Central memory CD8-positive, alpha-beta T cell (primary cell): ENCODE measurements around the gene TMEM131.
"Not testable (repeated sequence)": the region's sequence is repeated elsewhere in the genome, so short reads cannot be mapped to it uniquely, and the experiment has no call there.

Source experiments
- ATAC-seq: fragments of 150-1000 bp; cut with Tn5 transposase; replicated peaks from 2 replicates; pipeline ENCODE4 v1.10.0; 2022; ENCODE audit warnings: mild to moderate bottlenecking, moderate FRiP score, moderate number of reproducible peaks; ENCODE audit not compliant: poor library complexity, severe bottlenecking; ENCODE audit errors: extremely low read depth
- DNase-seq, 2 donors: peaks; one replicate each; pipeline ENCODE4 v3.0.0; 2021; ENCODE audit warnings: low spot score in 2 of 2
- H3K27ac Mint-ChIP-seq: one replicate; pipeline ENCODE4 v1.8.0; 2022; ENCODE audit warnings: low read depth, mild to moderate bottlenecking, moderate library complexity, mixed read lengths
- H3K27me3 Mint-ChIP-seq: one replicate; pipeline ENCODE4 v1.8.0; 2022; ENCODE audit warnings: mixed read lengths
- H3K36me3 Mint-ChIP-seq: one replicate; pipeline ENCODE4 v1.8.0; 2022; ENCODE audit warnings: mild to moderate bottlenecking, moderate library complexity, mixed read lengths; ENCODE audit not compliant: insufficient read depth
- H3K4me1 Mint-ChIP-seq: one replicate; pipeline ENCODE4 v1.8.0; 2022; ENCODE audit warnings: mixed read lengths
- H3K4me3 Mint-ChIP-seq: one replicate; pipeline ENCODE4 v1.8.0; 2022; ENCODE audit warnings: mild to moderate bottlenecking, moderate library complexity, mixed read lengths
- H3K9me3 Mint-ChIP-seq: one replicate; pipeline ENCODE4 v1.8.0; 2022; ENCODE audit warnings: mixed read lengths

Gene TMEM131

DNA sequence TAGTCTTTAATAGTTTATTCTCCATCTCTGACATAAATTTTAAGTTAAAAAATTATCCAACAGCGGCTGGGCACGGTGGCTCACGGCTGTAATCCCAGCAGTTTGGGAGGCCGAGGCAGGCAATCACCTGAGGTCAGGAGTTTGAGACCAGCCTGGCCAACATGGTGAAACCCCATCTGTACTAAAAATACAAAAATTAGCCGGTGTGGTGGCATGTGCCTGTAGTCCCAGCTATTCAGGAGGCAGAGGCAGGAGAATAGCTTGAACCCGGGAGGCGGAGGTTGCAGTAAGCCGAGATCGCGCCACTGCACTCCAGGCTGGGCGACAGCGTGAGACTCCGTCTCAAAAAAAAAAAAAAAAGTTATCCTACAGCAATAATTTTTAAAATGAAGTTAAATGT is 39.0 kb downstream of the TMEM131 start:
- not testable (repeated sequence) for H3K9me3 Mint-ChIP-seq, H3K36me3 Mint-ChIP-seq, H3K4me3 Mint-ChIP-seq, DNase-seq, ATAC-seq, H3K27me3 Mint-ChIP-seq
- Mint-ChIP-seq H3K27ac (peak overlapping the region; percentile 65), H3K4me1 (peaks cover 76% of the 10 kb centered on the region)

DNA sequence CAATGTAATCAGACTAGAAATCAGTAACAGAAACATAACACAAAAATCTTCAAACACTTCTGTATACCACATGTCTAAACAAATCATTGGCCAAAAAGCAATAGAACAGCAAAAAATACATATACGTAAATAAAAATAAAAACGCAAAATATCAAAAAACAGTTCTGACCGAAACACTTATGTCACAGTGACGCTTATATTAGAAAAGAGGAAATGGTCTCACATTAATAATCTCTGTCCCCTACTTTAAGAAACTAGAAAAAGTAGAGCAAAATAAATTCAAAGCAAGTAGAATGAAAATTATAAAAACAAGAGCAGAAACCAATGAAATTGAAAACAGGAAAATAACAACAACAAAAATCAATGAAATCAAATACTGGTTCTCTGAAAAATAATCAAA is 41.9 kb downstream of the TMEM131 start:
- Mint-ChIP-seq H3K27ac (no peak overlapping the region), H3K4me1 (peaks cover 78% of the 10 kb centered on the region), H3K4me3 (no peak overlapping the region), H3K27me3 (no peaks in the 10 kb centered on the region), H3K9me3 (no peaks in the 10 kb centered on the region), H3K36me3 (peaks cover 3% of the 10 kb centered on the region)
- no peak for ATAC-seq
- DNase-seq, result no peak

DNA sequence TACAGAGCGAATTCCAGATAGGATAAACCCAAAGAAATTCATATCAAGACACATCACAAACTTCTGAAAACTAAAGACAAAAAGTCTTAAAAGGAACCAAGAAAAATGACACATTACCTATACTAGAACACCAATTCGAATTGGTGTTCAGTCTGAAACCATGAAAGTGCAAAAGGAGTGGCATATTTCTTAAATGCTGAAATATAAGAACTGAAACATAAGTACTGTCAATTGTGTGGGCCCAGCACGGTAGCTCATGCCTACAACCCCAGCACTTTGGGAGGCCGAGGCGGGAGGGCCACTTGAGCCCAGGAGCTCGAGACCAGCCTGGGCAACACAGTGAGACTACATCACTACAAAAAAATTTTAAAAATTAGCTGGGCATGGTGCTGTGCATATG is 43.4 kb downstream of the TMEM131 start:
- H3K4me3 Mint-ChIP-seq, result no peak overlapping the region
- no peak for DNase-seq
- H3K27ac Mint-ChIP-seq, result no peak overlapping the region

DNA sequence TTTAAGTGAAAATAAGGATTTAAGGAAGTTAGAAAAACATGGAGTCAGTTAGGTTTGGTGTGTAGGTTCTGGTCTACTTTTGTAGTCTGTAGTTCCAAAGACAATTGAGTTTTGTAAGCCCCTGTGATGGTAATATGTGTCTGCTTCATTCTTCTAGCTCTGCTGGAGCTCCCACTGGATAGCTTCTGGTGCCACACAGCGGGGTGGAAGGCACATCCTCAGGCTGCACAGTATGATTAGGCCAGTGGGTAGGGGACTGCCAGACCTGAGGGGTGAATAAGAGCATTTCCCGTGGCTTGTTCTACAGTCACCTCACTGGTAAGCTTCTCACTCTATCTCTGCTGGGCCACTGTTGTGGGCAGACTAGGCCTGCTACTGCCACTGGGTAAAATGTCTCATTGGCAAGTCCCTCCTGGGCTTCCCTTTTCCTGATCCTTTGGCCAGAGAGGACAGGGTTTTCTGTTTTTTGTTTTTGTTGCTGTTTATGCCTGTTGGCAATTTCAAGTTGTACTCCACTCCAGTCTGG is 44.5 kb downstream of the TMEM131 start:
- H3K9me3 Mint-ChIP-seq, result no peaks in the 10 kb centered on the region
- peaks cover 2% of the 10 kb centered on the region for H3K36me3 Mint-ChIP-seq
- DNase-seq (no peak), ATAC-seq (no peak)
- H3K27ac Mint-ChIP-seq, result no peak overlapping the region
- no peaks in the 10 kb centered on the region for H3K27me3 Mint-ChIP-seq
- H3K4me1 Mint-ChIP-seq, result peaks cover 86% of the 10 kb centered on the region
- no peak overlapping the region for H3K4me3 Mint-ChIP-seq

More for the DNA sequence above, 43.4 kb downstream of the TMEM131 start:
- no peaks in the 10 kb centered on the region for H3K9me3 Mint-ChIP-seq
- H3K27me3 Mint-ChIP-seq, result no peaks in the 10 kb centered on the region
- peaks cover 3% of the 10 kb centered on the region for H3K36me3 Mint-ChIP-seq
- no peak for ATAC-seq
- H3K4me1 Mint-ChIP-seq, result peaks cover 76% of the 10 kb centered on the region

DNA sequence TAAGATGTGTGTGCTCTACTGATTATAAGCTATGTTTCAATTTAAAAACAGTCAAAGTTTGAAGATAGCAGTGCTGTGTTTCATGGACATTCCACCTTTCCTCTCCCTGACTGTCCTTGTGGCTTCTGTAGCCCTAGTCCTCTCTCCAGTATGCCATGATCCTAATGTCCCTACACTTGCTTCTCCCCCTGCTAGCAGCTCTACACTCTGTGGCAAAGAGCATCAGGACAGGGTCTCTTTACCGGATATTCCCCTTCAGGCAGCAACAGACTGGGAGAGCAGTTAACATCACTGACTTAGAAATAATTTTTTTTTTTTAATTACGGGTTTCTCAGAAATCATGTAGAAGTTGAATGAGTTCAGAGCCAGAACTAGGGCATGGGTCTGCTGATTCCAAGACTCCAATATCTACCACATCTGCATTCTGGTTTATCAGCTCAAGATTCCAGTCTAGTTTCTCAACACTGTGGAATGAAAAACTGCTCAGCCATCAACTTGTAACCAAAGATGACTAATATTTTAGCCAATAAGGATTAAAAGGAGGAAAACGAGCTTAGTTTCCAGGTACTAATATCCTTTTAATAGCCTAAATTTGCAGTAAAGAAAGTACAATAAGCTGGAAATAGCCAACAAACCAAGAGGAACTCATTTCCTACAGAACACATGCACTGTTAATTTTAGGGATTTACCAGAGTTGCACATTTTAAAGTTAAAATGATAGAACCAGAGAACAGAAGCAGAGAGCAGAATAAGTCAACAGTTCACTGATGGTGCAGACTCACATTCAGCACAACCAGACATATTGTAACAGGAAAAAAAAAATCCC is 45.2 kb downstream of the TMEM131 start:
- DNase-seq (no peak), ATAC-seq (no peak)
- Mint-ChIP-seq H3K4me3 (no peak overlapping the region), H3K9me3 (no peaks in the 10 kb centered on the region), H3K27ac (peak overlapping the region; percentile 10), H3K27me3 (no peaks in the 10 kb centered on the region), H3K36me3 (peaks cover 2% of the 10 kb centered on the region), H3K4me1 (peaks cover 80% of the 10 kb centered on the region)

DNA sequence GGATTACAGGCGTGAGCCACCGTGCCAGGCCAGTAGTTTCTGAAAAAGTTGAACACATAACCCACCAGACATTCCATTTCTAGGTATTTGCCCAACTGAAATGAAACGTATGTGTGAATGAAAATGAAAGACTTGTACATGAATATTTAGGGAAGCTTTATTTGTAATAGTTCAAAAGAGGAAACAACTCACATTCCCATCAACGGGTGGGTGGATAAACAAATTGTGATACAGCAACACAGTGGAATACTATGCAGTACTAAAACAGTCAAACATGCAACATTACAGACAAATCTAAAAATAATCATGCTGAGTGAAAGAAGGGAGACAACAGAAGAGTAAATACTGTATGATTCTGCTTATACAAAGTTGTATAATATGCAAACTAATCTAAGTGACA is 46.8 kb downstream of the TMEM131 start:
- Mint-ChIP-seq H3K27ac (no peak overlapping the region), H3K4me3 (no peak overlapping the region), H3K9me3 (no peaks in the 10 kb centered on the region), H3K4me1 (peaks cover 83% of the 10 kb centered on the region), H3K27me3 (no peaks in the 10 kb centered on the region), H3K36me3 (peaks cover 2% of the 10 kb centered on the region)
- DNase-seq, result no peak
- ATAC-seq, result no peak

DNA sequence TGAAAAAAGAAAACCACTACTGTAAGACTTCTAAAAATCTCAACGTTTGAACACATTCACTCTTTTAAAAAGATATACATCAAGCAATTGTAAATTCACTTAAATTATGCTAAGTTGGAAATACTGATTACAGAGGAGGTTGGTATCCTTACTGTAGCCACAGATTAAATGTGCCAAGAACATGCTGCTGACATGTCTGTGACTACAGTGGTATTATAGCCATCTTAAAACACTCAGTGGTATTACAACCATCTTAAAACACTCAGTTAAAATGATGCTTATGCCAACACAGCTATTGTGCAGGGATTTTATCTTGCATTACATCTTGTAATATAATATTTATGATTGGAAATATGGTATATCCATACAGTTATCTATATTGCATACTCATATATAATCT is 50.0 kb downstream of the TMEM131 start:
- no peaks in the 10 kb centered on the region for H3K9me3 Mint-ChIP-seq
- H3K36me3 Mint-ChIP-seq, result peaks cover 2% of the 10 kb centered on the region
- no peak for DNase-seq
- H3K27ac Mint-ChIP-seq, result no peak overlapping the region
- H3K4me1 Mint-ChIP-seq, result peaks cover 60% of the 10 kb centered on the region
- ATAC-seq, result no peak
- H3K27me3 Mint-ChIP-seq, result no peaks in the 10 kb centered on the region
- H3K4me3 Mint-ChIP-seq, result no peak overlapping the region

DNA sequence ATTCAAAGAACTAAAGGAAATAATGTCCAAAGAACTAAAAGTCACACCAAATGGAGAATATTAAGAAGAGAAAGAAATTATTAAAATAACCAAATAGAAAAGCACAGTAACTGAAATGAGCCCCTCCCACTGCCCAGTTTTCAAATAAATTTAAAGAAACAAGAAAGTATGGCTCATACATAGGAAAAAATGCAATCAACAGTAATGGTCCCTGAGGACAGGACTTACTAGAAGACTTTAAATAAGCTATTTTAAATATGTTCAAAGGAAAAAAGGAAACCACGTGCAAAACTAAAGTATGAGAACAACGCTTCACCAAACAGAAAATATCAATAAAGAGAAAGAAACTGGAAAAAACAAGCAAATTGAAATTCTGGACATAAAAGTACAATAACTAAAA is 58.9 kb downstream of the TMEM131 start:
- H3K4me1 Mint-ChIP-seq, result peaks cover 78% of the 10 kb centered on the region

DNA sequence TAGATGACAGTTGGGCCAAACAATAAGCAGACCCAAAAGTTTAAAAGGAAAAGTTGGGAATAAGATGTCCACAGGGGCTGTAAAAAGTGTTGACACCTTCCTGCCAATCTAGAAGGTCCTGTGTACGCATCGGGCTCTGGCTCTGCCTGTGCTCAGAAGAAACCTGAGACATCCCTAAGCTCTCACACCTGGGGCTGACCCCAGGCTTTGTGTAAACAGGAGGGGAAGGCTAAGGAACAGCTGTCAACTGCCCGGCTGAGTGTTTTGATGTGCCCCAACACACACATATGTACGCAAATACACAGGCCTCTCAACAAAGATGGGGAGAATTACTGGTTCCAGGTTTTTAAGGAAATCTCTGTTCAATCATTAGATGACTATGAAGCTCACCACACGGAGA is 59.5 kb downstream of the TMEM131 start:
- H3K4me1 Mint-ChIP-seq, result peaks cover 82% of the 10 kb centered on the region
- ATAC-seq, result no peak

More for the DNA sequence above, 58.9 kb downstream of the TMEM131 start:
- ATAC-seq (no peak), DNase-seq (no peak)
- Mint-ChIP-seq H3K9me3 (no peaks in the 10 kb centered on the region), H3K27ac (no peak overlapping the region), H3K27me3 (no peaks in the 10 kb centered on the region), H3K36me3 (no peaks in the 10 kb centered on the region), H3K4me3 (no peak overlapping the region)

DNA sequence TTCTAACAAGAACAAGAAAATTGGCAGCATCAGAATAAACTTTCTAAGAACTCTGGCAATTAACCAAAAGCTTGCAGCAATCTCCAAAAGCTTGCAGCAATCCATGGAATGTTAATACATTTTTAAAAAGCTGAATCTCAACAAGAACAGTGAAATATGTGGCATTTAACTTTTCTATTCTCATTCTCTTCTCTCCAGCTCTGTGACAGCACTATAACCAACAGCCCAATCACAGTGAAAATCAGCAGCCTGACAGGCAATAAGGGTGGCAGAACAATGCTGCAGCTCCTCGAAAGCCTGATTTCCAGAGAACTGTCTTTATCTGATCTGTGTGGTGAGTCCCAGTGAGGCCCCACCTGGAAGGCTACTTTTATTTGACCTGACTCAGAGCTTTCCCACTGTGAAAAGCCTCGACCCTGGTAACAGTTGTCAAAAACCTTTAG is 60.0 kb downstream of the TMEM131 start:
- no peaks in the 10 kb centered on the region for H3K9me3 Mint-ChIP-seq
- H3K27me3 Mint-ChIP-seq, result no peaks in the 10 kb centered on the region
- ATAC-seq (no peak), DNase-seq (no peak)
- H3K4me3 Mint-ChIP-seq, result no peak overlapping the region
- H3K4me1 Mint-ChIP-seq, result peaks cover 87% of the 10 kb centered on the region
- H3K27ac Mint-ChIP-seq, result no peak overlapping the region
- no peaks in the 10 kb centered on the region for H3K36me3 Mint-ChIP-seq

More for the DNA sequence above, 59.5 kb downstream of the TMEM131 start:
- Mint-ChIP-seq H3K9me3 (no peaks in the 10 kb centered on the region), H3K36me3 (no peaks in the 10 kb centered on the region), H3K27ac (peak overlapping the region; percentile 25), H3K4me3 (no peak overlapping the region), H3K27me3 (no peaks in the 10 kb centered on the region)
- DNase-seq, result no peak

DNA sequence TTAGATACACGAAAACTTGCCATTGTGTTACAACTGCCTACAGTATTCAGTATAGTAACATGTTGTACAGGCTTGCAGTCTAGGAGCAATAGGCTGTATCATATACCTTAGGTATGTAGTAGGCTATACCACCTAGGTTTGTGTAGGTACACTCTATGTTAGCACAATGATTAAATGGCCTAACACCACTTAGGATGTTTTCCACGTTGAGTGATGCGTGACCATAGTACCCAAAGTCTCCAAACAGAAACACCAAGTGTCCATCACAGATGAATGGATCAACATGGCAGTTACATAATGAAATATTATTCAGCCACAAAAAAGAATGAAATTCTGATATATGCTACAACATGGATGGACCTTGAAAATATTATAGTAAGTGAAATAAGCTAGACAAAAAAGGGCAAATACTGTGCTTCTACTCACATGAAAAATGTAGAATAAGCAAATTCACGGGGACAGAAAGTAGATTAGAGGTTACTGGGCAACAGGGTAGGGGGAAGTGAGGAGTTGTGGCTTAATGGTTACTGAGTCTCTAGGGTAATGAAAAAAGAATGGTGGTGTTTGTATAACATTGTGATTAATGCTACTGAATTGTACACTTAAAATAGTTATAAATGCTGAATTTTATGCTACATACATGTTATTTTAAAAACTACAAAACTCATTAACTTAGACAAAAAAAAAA is 62.6 kb downstream of the TMEM131 start:
- Mint-ChIP-seq H3K9me3 (no peaks in the 10 kb centered on the region), H3K36me3 (no peaks in the 10 kb centered on the region), H3K4me3 (no peak overlapping the region), H3K27me3 (no peaks in the 10 kb centered on the region), H3K4me1 (peaks cover 88% of the 10 kb centered on the region), H3K27ac (no peak overlapping the region)
- DNase-seq (no peak), ATAC-seq (no peak)

DNA sequence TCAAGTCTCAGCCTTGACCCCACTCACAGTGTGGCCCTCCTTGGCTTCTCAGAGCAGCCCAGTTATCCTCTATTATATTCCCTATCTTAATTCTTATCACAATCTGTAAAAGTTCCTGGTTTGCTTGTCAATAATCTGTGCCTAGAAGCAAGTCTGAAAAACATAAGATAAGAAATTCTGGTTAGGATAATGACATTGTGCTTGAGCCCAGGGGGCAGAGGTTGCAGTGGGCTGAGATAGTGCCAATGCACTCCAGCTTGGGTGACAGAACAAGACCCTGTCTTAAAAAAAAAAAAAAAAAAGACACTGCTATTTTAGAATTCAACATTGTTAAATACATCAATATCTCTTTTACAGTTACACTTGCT is 63.9 kb downstream of the TMEM131 start:
- H3K4me1 Mint-ChIP-seq, result peaks cover 81% of the 10 kb centered on the region
- H3K9me3 Mint-ChIP-seq, result no peaks in the 10 kb centered on the region
- H3K27me3 Mint-ChIP-seq, result no peaks in the 10 kb centered on the region
- H3K4me3 Mint-ChIP-seq, result no peak overlapping the region
- no peak for DNase-seq
- H3K36me3 Mint-ChIP-seq, result no peaks in the 10 kb centered on the region
- H3K27ac Mint-ChIP-seq, result no peak overlapping the region
- ATAC-seq, result no peak
